Dedifferentiated amniotic fluid mesenchymal stem cell (primary cell): ENCODE measurements around the gene SOWAHB.

Experiments used
- DNase-seq: peaks from one replicate; pipeline ENCODE4 v3.0.0-alpha.2; 2016; ENCODE audit errors: extremely low spot score

The SOWAHB gene

GRCh38 chr4:76854858-76855257 is 43.1 kb downstream of the SOWAHB start:
- no peak for DNase-seq

- DNase-seq = no peak
Observed at GRCh38 chr4:76851375-76851774, 46.6 kb downstream of the SOWAHB start.

GRCh38 chr4:76850010-76850441 is 47.9 kb downstream of the SOWAHB start:
- DNase-seq = peak; percentile 16
